Liver (tissue), 9 donors: Measurements from ENCODE around the gene ZNF710. TPM values are rescaled to one million over a fixed set of nuclear protein-coding genes. Genes with fewer than 3 reads are reported as not detected.

Source experiments
- DNase-seq: peaks from one replicate; pipeline ENCODE4 v3.0.0-alpha.2; 2017; ENCODE audit warnings: low spot score
- H3K27ac ChIP-seq, 2 donors: one replicate each; pipeline ENCODE4 v1.7.0; 2013; ENCODE audit warnings: inconsistent platforms in 2 of 2, low read length in 2 of 2, control low read depth in 1 of 2, low read depth in 1 of 2, mild to moderate bottlenecking in 1 of 2
- H3K27me3 ChIP-seq, 4 donors: one replicate each; pipeline versions ENCODE4 v1.6.1 to v1.7.0; 2013; ENCODE audit warnings: low read length in 3 of 4, inconsistent platforms in 1 of 4, mild to moderate bottlenecking in 1 of 4, moderate library complexity in 1 of 4; ENCODE audit not compliant: control insufficient read depth in 4 of 4, insufficient read depth in 4 of 4
- H3K36me3 ChIP-seq, 4 donors: one replicate each; pipeline versions ENCODE4 v1.6.1 to v1.7.0; 2013; ENCODE audit warnings: low read length in 3 of 4, mild to moderate bottlenecking in 3 of 4, low read depth in 1 of 4, moderate library complexity in 1 of 4; ENCODE audit not compliant: control insufficient read depth in 4 of 4, insufficient read depth in 3 of 4
- H3K4me1 ChIP-seq, 4 donors: one replicate each; pipeline versions ENCODE4 v1.6.1 to v1.7.0; 2013; ENCODE audit warnings: low read length in 3 of 4, mild to moderate bottlenecking in 3 of 4, moderate library complexity in 1 of 4; ENCODE audit not compliant: control insufficient read depth in 4 of 4, insufficient read depth in 4 of 4
- H3K4me3 ChIP-seq, 3 donors: one replicate each; pipeline versions ENCODE4 v1.6.1 to v1.7.0; 2013; ENCODE audit warnings: low read length in 3 of 3, control low read depth in 1 of 3, low read depth in 1 of 3, mild to moderate bottlenecking in 1 of 3
- H3K9ac ChIP-seq, 2 donors: one replicate each; pipeline ENCODE4 v1.7.0; 2013; ENCODE audit warnings: low read length in 2 of 2, mild to moderate bottlenecking in 2 of 2, moderate library complexity in 2 of 2, control low read depth in 1 of 2, low read depth in 1 of 2
- H3K9me3 ChIP-seq, 4 donors: one replicate each; pipeline versions ENCODE4 v1.6.1 to v1.7.0; 2013; ENCODE audit warnings: low read length in 3 of 4; ENCODE audit not compliant: control insufficient read depth in 4 of 4
- EGR1 ChIP-seq, 2 donors: IDR thresholded peaks; 2 replicates each; pipeline ENCODE4 v1.6.1; 2016 to 2018; ENCODE audit warnings: antibody characterized with exemption in 2 of 2, low read depth in 2 of 2
- FOXA1 ChIP-seq: IDR thresholded peaks from 2 replicates; pipeline ENCODE4 v1.6.1; 2016; ENCODE audit warnings: antibody characterized with exemption
- GABPA ChIP-seq, 2 donors: IDR thresholded peaks in 1 of 2; conservative IDR thresholded peaks in 1 of 2; 2 replicates each; pipeline ENCODE4 v1.6.1; 2016; ENCODE audit warnings: antibody characterized with exemption in 2 of 2, mild to moderate bottlenecking in 1 of 2, moderate library complexity in 1 of 2
- HNF4A ChIP-seq, 2 donors: conservative IDR thresholded peaks; 2 replicates each; pipeline ENCODE4 v1.6.1; 2016; ENCODE audit warnings: antibody characterized with exemption in 2 of 2, mild to moderate bottlenecking in 2 of 2
- HNF4G ChIP-seq: IDR thresholded peaks from 2 replicates; pipeline ENCODE4 v1.6.1; 2016; ENCODE audit warnings: antibody characterized with exemption
- JUND ChIP-seq, 2 donors: IDR thresholded peaks; 2 replicates each; pipeline ENCODE4 v1.6.1; 2016; ENCODE audit warnings: antibody characterized with exemption in 2 of 2
- NR2F2 ChIP-seq: IDR thresholded peaks from 2 replicates; pipeline ENCODE4 v1.6.1; 2016; ENCODE audit warnings: antibody characterized with exemption
- RAD21 ChIP-seq, 2 donors: IDR thresholded peaks; 2 replicates each; pipeline ENCODE4 v1.6.1; 2016; ENCODE audit warnings: antibody characterized with exemption in 2 of 2, mild to moderate bottlenecking in 2 of 2
- RXRA ChIP-seq, 2 donors: IDR thresholded peaks; 2 replicates each; pipeline ENCODE4 v1.6.1; 2017 to 2018; ENCODE audit warnings: antibody characterized with exemption in 2 of 2, mild to moderate bottlenecking in 1 of 2
- SP1 ChIP-seq: IDR thresholded peaks from 2 replicates; pipeline ENCODE4 v1.6.1; 2018; ENCODE audit warnings: antibody characterized with exemption, mild to moderate bottlenecking
- TAF1 ChIP-seq: conservative IDR thresholded peaks from 2 replicates; pipeline ENCODE4 v1.6.1; 2016; ENCODE audit warnings: antibody characterized with exemption, mild to moderate bottlenecking
- YY1 ChIP-seq: IDR thresholded peaks from 2 replicates; pipeline ENCODE4 v1.6.1; 2016; ENCODE audit warnings: antibody characterized with exemption, mild to moderate bottlenecking
- ZBTB33 ChIP-seq: IDR thresholded peaks from 2 replicates; pipeline ENCODE4 v1.6.1; 2016; ENCODE audit warnings: antibody characterized with exemption
- WGBS: extraction: QIAGEN DNeasy Blood & Tissue Kit; methylation state at CpG from one replicate; pipeline ENCODE4 v1.1.7; 2013; 5-methylcytosine and 5-hydroxymethylcytosine counted together
- polyA plus RNA-seq, 2 donors: library from polyadenylated mRNA; stranded (reverse) in 1 of 2; unstranded in 1 of 2; fragments of 200-250 nt in 1 of 2; fragments of >200 nt in 1 of 2; fragmentation: Nextera tagmentation in 1 of 2; extraction: Ambion mirVana in 1 of 2; gene quantifications; one replicate each; pipeline versions ENCODE4 v1.2.1 to v1.2.3, GENCODE V29; 2013 to 2015
- total RNA-seq, 2 donors: library from RNA; depleted of rRNA; stranded (reverse); fragments of >200 nt; gene quantifications; one replicate each; pipeline ENCODE4 v1.2.3, GENCODE V29; 2014
- TF ChIP-seq, protein P1 (sequence below): IDR thresholded peaks from 2 replicates; pipeline ENCODE4 v1.6.1; 2016; ENCODE audit warnings: antibody characterized with exemption
- TF ChIP-seq, protein P2 (sequence below): IDR thresholded peaks from 2 replicates; pipeline ENCODE4 v1.6.1; 2016; ENCODE audit warnings: antibody characterized with exemption
- donor health status: healthy.
- donor health status: healthy.
- donor health status: healthy.
- donor health status: healthy.
- donor health status: healthy.

Gene ZNF710
- total and polyA plus RNA-seq, 4 donors, result 1.9 to 15.3 (median 5.4) TPM

GRCh38 chr15:90035095-90035839 lies 34.1 kb downstream of the ZNF710 start:
- Histone ChIP-seq H3K4me1 (peaks cover 24 to 60% (median 40%) of the 10 kb centered on the region in 4 donors), H3K9me3 (no peaks in the 10 kb centered on the region), H3K36me3 (no peaks in the 10 kb centered on the region), H3K9ac (peak overlapping the region in 1 of 2 donors; percentile 23), H3K27ac (peak overlapping the region; percentile 77 to 78), H3K27me3 (no peaks in the 10 kb centered on the region), H3K4me3 (no peak overlapping the region)
- DNase-seq, result no peak
- WGBS, result 54% methylated on average over 19 of the region's 19 CpGs
- peak in 1 of 2 donors; percentile 44 for TF ChIP-seq RXRA (IDR thresholded peaks at IDR 0.05)
- TF ChIP-seq NR2F2, result no peak
- peak; percentile 59 for TF ChIP-seq YY1
- no peak for TF ChIP-seq GABPA (IDR thresholded peaks at IDR 0.05 in 1 of 2, conservative IDR thresholded peaks at IDR 0.05 in 1 of 2)
- TF ChIP-seq FOXA1, result no peak
- no peak for TF ChIP-seq JUND (IDR thresholded peaks at IDR 0.05)
- TF ChIP-seq, protein P1, sequence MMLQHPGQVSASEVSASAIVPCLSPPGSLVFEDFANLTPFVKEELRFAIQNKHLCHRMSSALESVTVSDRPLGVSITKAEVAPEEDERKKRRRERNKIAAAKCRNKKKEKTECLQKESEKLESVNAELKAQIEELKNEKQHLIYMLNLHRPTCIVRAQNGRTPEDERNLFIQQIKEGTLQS, result no peak
- no peak for TF ChIP-seq TAF1
- TF ChIP-seq HNF4G, result no peak
- TF ChIP-seq SP1, result no peak
- no peak for TF ChIP-seq EGR1 (IDR thresholded peaks at IDR 0.05; ENCODE audit: low read depth in 2 of 2)
- peak in 1 of 2 donors; percentile 27 for TF ChIP-seq HNF4A (conservative IDR thresholded peaks at IDR 0.05)
- TF ChIP-seq RAD21 (IDR thresholded peaks at IDR 0.05), result peak in 1 of 2 donors; percentile 4
- TF ChIP-seq, protein P2, sequence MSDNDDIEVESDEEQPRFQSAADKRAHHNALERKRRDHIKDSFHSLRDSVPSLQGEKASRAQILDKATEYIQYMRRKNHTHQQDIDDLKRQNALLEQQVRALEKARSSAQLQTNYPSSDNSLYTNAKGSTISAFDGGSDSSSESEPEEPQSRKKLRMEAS, result no peak

- Histone ChIP-seq H3K27me3 (no peaks in the 10 kb centered on the region), H3K9ac (peak overlapping the region in 1 of 2 donors; percentile 23), H3K4me1 (peaks cover 25 to 60% (median 41%) of the 10 kb centered on the region in 4 donors), H3K4me3 (no peak overlapping the region), H3K9me3 (no peaks in the 10 kb centered on the region), H3K27ac (peak overlapping the region; percentile 77 to 78), H3K36me3 (no peaks in the 10 kb centered on the region)
- TF ChIP-seq ZBTB33 (no peak), HNF4A (conservative IDR thresholded peaks at IDR 0.05) (no peak), TAF1 (no peak), RAD21 (IDR thresholded peaks at IDR 0.05) (no peak), EGR1 (IDR thresholded peaks at IDR 0.05; ENCODE audit: low read depth in 2 of 2) (no peak), YY1 (no peak), RXRA (IDR thresholded peaks at IDR 0.05) (no peak), GABPA (IDR thresholded peaks at IDR 0.05 in 1 of 2, conservative IDR thresholded peaks at IDR 0.05 in 1 of 2) (no peak)
- TF ChIP-seq, protein P1, result no peak
- DNase-seq, result no peak
- WGBS, result 82% methylated on average over 10 of the region's 10 CpGs
Observed at GRCh38 chr15:90035840-90036230, 34.7 kb downstream of the ZNF710 start.
